Hepatocyte (in vitro differentiated cells): ENCODE measurements around the gene TMEM45A.

Source experiments
- CTCF ChIP-seq: fragments of 200-600 bp; sonication (generic); IDR thresholded peaks from 2 replicates; pipeline ENCODE4 v1.5.1; 2016; ENCODE audit warnings: antibody characterized with exemption, mild to moderate bottlenecking; ENCODE audit not compliant: poor library complexity
- EZH2 ChIP-seq: fragments of 200-600 bp; sonication (generic); IDR thresholded peaks from 2 replicates; pipeline ENCODE4 v1.6.1; 2016; ENCODE audit warnings: antibody characterized with exemption, mild to moderate bottlenecking, borderline replicate concordance
- EZH2phosphoT487 ChIP-seq: fragments of 200-600 bp; sonication (generic); IDR thresholded peaks from one replicate; pipeline ENCODE4 v1.6.1; 2018; ENCODE audit warnings: antibody characterized with exemption, mild to moderate bottlenecking, low read depth, moderate library complexity; ENCODE audit not compliant: unreplicated experiment, severe bottlenecking

- TF ChIP-seq CTCF, result no peak
- TF ChIP-seq EZH2phosphoT487, result no peak
- no peak for TF ChIP-seq EZH2
These were observed 95.8 kb downstream of the TMEM45A start for GRCh38 chr3:100588251-100588650.
